CD4-positive, alpha-beta T cell (primary cell): Measurements from ENCODE around the gene ZIC1. TPM values are rescaled to one million over a fixed set of nuclear protein-coding genes. Genes with fewer than 3 reads are reported as not detected.

ENCODE experiments used
- ATAC-seq: fragments of 200-7000 bp; cut with Tn5 transposase; one replicate; pipeline ENCODE4 v1.10.0; 2022; ENCODE audit warnings: mild to moderate bottlenecking; ENCODE audit not compliant: poor library complexity
- CTCF ChIA-PET: fragments of 350-600 bp; sonication (Branson Sonifier 250); formaldehyde crosslinking; loops from one replicate; lab custom pipeline; 2021; ENCODE audit warnings: antibody characterized with exemption, inconsistent platforms; lab: Charles Lee
- POLR2A ChIA-PET: fragments of 350-600 bp; sonication (Branson Sonifier 250); formaldehyde crosslinking; loops from one replicate; lab custom pipeline; 2021; ENCODE audit warnings: antibody characterized with exemption, inconsistent platforms; lab: Charles Lee
- DNase-seq, 14 experiments: peaks; one replicate each; pipeline ENCODE4 v3.0.0-alpha.2; 2013 to 2020; ENCODE audit warnings: mixed read lengths in 2 of 14
- H3K27ac ChIP-seq, 2 donors: one replicate each; pipeline versions ENCODE4 v1.5.1 to v1.7.0; 2013; ENCODE audit warnings: low read length in 2 of 2, low read depth in 1 of 2, mild to moderate bottlenecking in 1 of 2
- H3K27me3 ChIP-seq, 2 experiments: 1 replicate in 1 of 2; 2 replicates in 1 of 2; pipeline versions ENCODE4 v1.6.1 to v1.7.0; 2013; ENCODE audit warnings: low read length in 2 of 2, control low read depth in 1 of 2, mild to moderate bottlenecking in 1 of 2, moderate library complexity in 1 of 2; ENCODE audit not compliant: insufficient read depth in 2 of 2, control insufficient read depth in 1 of 2
- H3K36me3 ChIP-seq: one replicate; pipeline ENCODE4 v1.6.1; 2013; ENCODE audit warnings: low read length, control low read depth; ENCODE audit not compliant: insufficient read depth
- H3K4me1 ChIP-seq: one replicate; pipeline ENCODE4 v1.6.1; 2013; ENCODE audit warnings: low read length, control low read depth; ENCODE audit not compliant: insufficient read depth
- H3K4me3 ChIP-seq: one replicate; pipeline ENCODE4 v1.5.1; 2013; ENCODE audit warnings: mild to moderate bottlenecking, low read length, moderate library complexity
- H3K9me3 ChIP-seq, 2 experiments: 1 replicate in 1 of 2; 2 replicates in 1 of 2; pipeline versions ENCODE4 v1.6.1 to v1.7.0; 2013; ENCODE audit warnings: low read length in 2 of 2, mild to moderate bottlenecking in 2 of 2, control low read depth in 1 of 2, moderate library complexity in 1 of 2; ENCODE audit not compliant: control insufficient read depth in 1 of 2, insufficient read depth in 1 of 2
- H3K27ac Mint-ChIP-seq: one replicate; pipeline ENCODE4 v1.8.0; 2020; ENCODE audit warnings: mixed read lengths
- H3K27me3 Mint-ChIP-seq: one replicate; pipeline ENCODE4 v1.8.0; 2021; ENCODE audit warnings: mixed read lengths
- H3K36me3 Mint-ChIP-seq: one replicate; pipeline ENCODE4 v1.8.0; 2021; ENCODE audit warnings: low read depth, mixed read lengths
- H3K4me1 Mint-ChIP-seq: one replicate; pipeline ENCODE4 v1.8.0; 2021; ENCODE audit warnings: low read depth, mixed read lengths
- H3K4me3 Mint-ChIP-seq: one replicate; pipeline ENCODE4 v1.8.0; 2020; ENCODE audit warnings: mild to moderate bottlenecking, mixed read lengths
- H3K9me3 Mint-ChIP-seq: one replicate; pipeline ENCODE4 v1.8.0; 2020; ENCODE audit warnings: mixed read lengths
- CTCF ChIP-seq: fragments of 200-600 bp; IDR thresholded peaks from one replicate; pipeline ENCODE4 v1.8.0; 2022; ENCODE audit warnings: antibody characterized with exemption, mild to moderate bottlenecking
- intact Hi-C, 2 experiments: fragments of 100-400 bp; cut with DNase I in 1 of 2; cut with micrococcal nuclease in 1 of 2; formaldehyde crosslinking; loops; one replicate each; pipeline versions ENCODE4 v1.15.1 to v1.9.0; 2023 to 2025; cut with DNase I, micrococcal nuclease
- total RNA-seq, 174 experiments: library from RNA in 2 of 174; stranded (reverse) in 2 of 174; gene quantifications; one replicate each; pipeline ENCODE4 v1.2.3 and lab custom pipeline; 2021 to 2026

ZIC1 gene
- total RNA-seq, 2 experiments from 2014 or later, result not detected

- POLR2A ChIA-PET, result no interaction called here
- peaks cover 44 to 61% of the 10 kb centered on the region in 2 experiments for H3K27me3 ChIP-seq
- Mint-ChIP-seq H3K36me3 (no peaks in the 10 kb centered on the region), H3K27me3 (peaks cover 90% of the 10 kb centered on the region), H3K4me1 (no peaks in the 10 kb centered on the region), H3K9me3 (peaks cover 2% of the 10 kb centered on the region), H3K27ac (no peak overlapping the region), H3K4me3 (no peak overlapping the region)
- H3K36me3 ChIP-seq, result no peaks in the 10 kb centered on the region
- H3K4me1 ChIP-seq, result no peaks in the 10 kb centered on the region
- CTCF ChIA-PET, result no interaction called here
- H3K4me3 ChIP-seq, result no peak overlapping the region
- DNase-seq, result no peak
- no peak for TF ChIP-seq CTCF
- H3K9me3 ChIP-seq, result peaks cover 0 to 20% of the 10 kb centered on the region in 2 experiments
- intact Hi-C loops, result no loop called here
- no peak overlapping the region for H3K27ac ChIP-seq
- no peak for ATAC-seq
Measured at GRCh38 chr3:147369231-147369630, 39.9 kb upstream of the ZIC1 start.

- intact Hi-C loops, result no loop called here
- Mint-ChIP-seq H3K27ac (no peak overlapping the region), H3K4me1 (no peaks in the 10 kb centered on the region), H3K4me3 (no peak overlapping the region), H3K36me3 (no peaks in the 10 kb centered on the region), H3K9me3 (peaks cover 1% of the 10 kb centered on the region), H3K27me3 (peaks cover 89% of the 10 kb centered on the region)
- no peak for TF ChIP-seq CTCF
- peaks cover 44 to 64% of the 10 kb centered on the region in 2 experiments for H3K27me3 ChIP-seq
- no peak overlapping the region for H3K27ac ChIP-seq
- no peaks in the 10 kb centered on the region for H3K4me1 ChIP-seq
- no peak overlapping the region for H3K4me3 ChIP-seq
- DNase-seq, result no peak
- no peaks in the 10 kb centered on the region for H3K36me3 ChIP-seq
- ChIA-PET CTCF (no interaction called here), POLR2A (no interaction called here)
- H3K9me3 ChIP-seq, result peaks cover 0 to 20% of the 10 kb centered on the region in 2 experiments
- no peak for ATAC-seq
Measured at GRCh38 chr3:147369661-147370123, 39.5 kb upstream of the ZIC1 start.

- Mint-ChIP-seq H3K27me3 (peaks cover 89% of the 10 kb centered on the region), H3K4me1 (no peaks in the 10 kb centered on the region), H3K36me3 (no peaks in the 10 kb centered on the region), H3K9me3 (no peaks in the 10 kb centered on the region), H3K4me3 (no peak overlapping the region), H3K27ac (no peak overlapping the region)
- ChIA-PET CTCF (no interaction called here), POLR2A (no interaction called here)
- intact Hi-C loops, result no loop called here
- Histone ChIP-seq H3K9me3 (peaks cover 0 to 20% of the 10 kb centered on the region in 2 experiments), H3K27me3 (peaks cover 44 to 66% of the 10 kb centered on the region in 2 experiments), H3K27ac (no peak overlapping the region), H3K4me3 (no peak overlapping the region), H3K36me3 (no peaks in the 10 kb centered on the region), H3K4me1 (no peaks in the 10 kb centered on the region)
- ATAC-seq, result no peak
- TF ChIP-seq CTCF, result no peak
- DNase-seq, result no peak
Measured at GRCh38 chr3:147370349-147370748, 38.8 kb upstream of the ZIC1 start.
